ENCODE data around the gene ALDH5A1.

DNA sequence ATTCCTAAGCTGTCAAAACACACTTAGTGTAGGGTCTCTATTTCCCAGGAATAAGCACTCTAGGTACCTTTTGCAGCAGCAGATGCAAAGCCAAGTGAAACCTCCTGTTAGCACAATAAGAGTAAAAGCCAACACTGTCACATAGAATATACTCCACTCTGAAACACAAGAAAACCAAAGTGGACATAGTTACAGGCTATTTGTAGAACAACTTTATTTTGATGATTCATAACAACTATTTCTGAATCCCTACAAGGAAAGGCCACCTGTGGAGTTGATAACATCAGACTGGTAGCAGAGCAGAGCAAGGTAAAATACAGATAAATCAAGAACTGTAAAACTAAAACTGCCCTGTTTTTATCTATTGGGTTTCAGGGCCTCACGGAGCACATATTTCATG lies 59.7 kb downstream of the ALDH5A1 start:
- TF ChIP-seq POLR2A (IDR thresholded peaks at IDR 0.05), result no peak
- TF ChIP-seq, protein P1, sequence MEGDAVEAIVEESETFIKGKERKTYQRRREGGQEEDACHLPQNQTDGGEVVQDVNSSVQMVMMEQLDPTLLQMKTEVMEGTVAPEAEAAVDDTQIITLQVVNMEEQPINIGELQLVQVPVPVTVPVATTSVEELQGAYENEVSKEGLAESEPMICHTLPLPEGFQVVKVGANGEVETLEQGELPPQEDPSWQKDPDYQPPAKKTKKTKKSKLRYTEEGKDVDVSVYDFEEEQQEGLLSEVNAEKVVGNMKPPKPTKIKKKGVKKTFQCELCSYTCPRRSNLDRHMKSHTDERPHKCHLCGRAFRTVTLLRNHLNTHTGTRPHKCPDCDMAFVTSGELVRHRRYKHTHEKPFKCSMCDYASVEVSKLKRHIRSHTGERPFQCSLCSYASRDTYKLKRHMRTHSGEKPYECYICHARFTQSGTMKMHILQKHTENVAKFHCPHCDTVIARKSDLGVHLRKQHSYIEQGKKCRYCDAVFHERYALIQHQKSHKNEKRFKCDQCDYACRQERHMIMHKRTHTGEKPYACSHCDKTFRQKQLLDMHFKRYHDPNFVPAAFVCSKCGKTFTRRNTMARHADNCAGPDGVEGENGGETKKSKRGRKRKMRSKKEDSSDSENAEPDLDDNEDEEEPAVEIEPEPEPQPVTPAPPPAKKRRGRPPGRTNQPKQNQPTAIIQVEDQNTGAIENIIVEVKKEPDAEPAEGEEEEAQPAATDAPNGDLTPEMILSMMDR (IDR thresholded peaks at IDR 0.05), result no peak

Measured in body of pancreas (tissue), 4 donors.